HEK293 (cell line): ENCODE data around the gene LRP1B.

Experiments used
- CTCF ChIA-PET: fragments of 350-600 bp; formaldehyde crosslinking; extraction: SDS; loops from one replicate; lab custom pipeline; 2021; ENCODE audit warnings: antibody characterized with exemption; lab: Yijun Ruan, JAX
- POLR2A ChIA-PET: fragments of 300-600 bp; formaldehyde crosslinking; extraction: SDS; loops from one replicate; lab custom pipeline; 2020; ENCODE audit warnings: antibody characterized with exemption, inconsistent platforms; lab: Yijun Ruan, JAX
- H3K27ac ChIP-seq: fragments of 200-500 bp; sonication (Bioruptor generic); 2 replicates; pipeline ENCODE4 v1.5.1; 2014; ENCODE audit warnings: low read depth, low read length, control low read depth, inconsistent platforms; ENCODE audit errors: extremely low read depth
- H3K36me3 ChIP-seq, 2 experiments: fragments of 200-500 bp in 1 of 2; sonication (Bioruptor generic) in 1 of 2; 1 replicate in 1 of 2; 2 replicates in 1 of 2; pipeline ENCODE4 v1.5.1; 2014 to 2017; ENCODE audit warnings: inconsistent platforms in 2 of 2, low read length in 2 of 2; ENCODE audit not compliant: control insufficient read depth in 2 of 2, insufficient read depth in 1 of 2
- H3K4me1 ChIP-seq: fragments of 200-500 bp; sonication (Bioruptor generic); 2 replicates; pipeline ENCODE4 v1.5.1; 2014; ENCODE audit warnings: mild to moderate bottlenecking, low read length, inconsistent platforms; ENCODE audit not compliant: control insufficient read depth, insufficient read depth
- H3K4me3 ChIP-seq: 2 replicates; pipeline ENCODE4 v1.5.1; 2011; ENCODE audit warnings: low read depth, mild to moderate bottlenecking, control low read depth, low read length, moderate library complexity
- H3K9me3 ChIP-seq: fragments of 200-500 bp; sonication (Bioruptor generic); 2 replicates; pipeline ENCODE4 v1.5.1; 2014; ENCODE audit warnings: low read depth, low read length, inconsistent platforms; ENCODE audit not compliant: control insufficient read depth, insufficient read depth
- CTCF ChIP-seq: fragments of 450-650 bp; formaldehyde crosslinking; IDR thresholded peaks from 2 replicates; pipeline ENCODE4 v1.5.1; 2016; ENCODE audit warnings: missing biosample characterization, missing genetic modification characterization
- GLI2 ChIP-seq: fragments of 450-650 bp; formaldehyde crosslinking; IDR thresholded peaks from 2 replicates; pipeline ENCODE4; 2017; ENCODE audit warnings: missing biosample characterization, missing genetic modification characterization, low read depth, borderline replicate concordance
- INSM2 ChIP-seq: fragments of 450-650 bp; formaldehyde crosslinking; IDR thresholded peaks from 2 replicates; pipeline ENCODE4 v1.5.1; 2016; ENCODE audit warnings: missing biosample characterization, missing genetic modification characterization
- TCF7L2 ChIP-seq: IDR thresholded peaks from 2 replicates; pipeline ENCODE4 v1.6.1; 2011; ENCODE audit warnings: low read depth, mild to moderate bottlenecking, inconsistent platforms, low read length, moderate library complexity, borderline replicate concordance
- ZBTB44 ChIP-seq: fragments of 450-650 bp; IDR thresholded peaks from 2 replicates; pipeline ENCODE4 v1.5.1; 2018; ENCODE audit warnings: missing biosample characterization, mild to moderate bottlenecking, missing genetic modification characterization
- ZBTB49 ChIP-seq: fragments of 450-650 bp; formaldehyde crosslinking; IDR thresholded peaks from 2 replicates; pipeline ENCODE4 v1.5.1; 2016; ENCODE audit warnings: missing biosample characterization, missing genetic modification characterization, low read depth
- ZBTB6 ChIP-seq: fragments of 450-650 bp; formaldehyde crosslinking; IDR thresholded peaks from 2 replicates; pipeline ENCODE4 v1.5.1; 2017; ENCODE audit warnings: missing biosample characterization, missing genetic modification characterization
- ZBTB7A ChIP-seq: fragments of 450-650 bp; formaldehyde crosslinking; IDR thresholded peaks from 2 replicates; pipeline ENCODE4 v1.5.1; 2016; ENCODE audit warnings: low read depth, missing biosample characterization, missing genetic modification characterization
- ZFP69B ChIP-seq: fragments of 450-650 bp; formaldehyde crosslinking; IDR thresholded peaks from 2 replicates; pipeline ENCODE4 v1.5.1; 2016; ENCODE audit warnings: missing biosample characterization, missing genetic modification characterization
- ZNF121 ChIP-seq: fragments of 450-650 bp; formaldehyde crosslinking; IDR thresholded peaks from 2 replicates; pipeline ENCODE4 v1.5.1; 2016; ENCODE audit warnings: missing biosample characterization, missing genetic modification characterization
- ZNF174 ChIP-seq: fragments of 450-650 bp; formaldehyde crosslinking; IDR thresholded peaks from 2 replicates; pipeline ENCODE4 v1.5.0; 2017; ENCODE audit warnings: missing biosample characterization, mild to moderate bottlenecking, missing genetic modification characterization
- ZNF175 ChIP-seq: fragments of 450-650 bp; formaldehyde crosslinking; IDR thresholded peaks from 2 replicates; pipeline ENCODE4 v1.5.1; 2016; ENCODE audit warnings: missing biosample characterization, missing genetic modification characterization
- ZNF19 ChIP-seq: fragments of 450-650 bp; formaldehyde crosslinking; IDR thresholded peaks from 2 replicates; pipeline ENCODE4; 2016; ENCODE audit warnings: missing biosample characterization, missing genetic modification characterization, low read depth
- ZNF292 ChIP-seq: fragments of 450-650 bp; formaldehyde crosslinking; IDR thresholded peaks from 2 replicates; pipeline ENCODE4 v1.5.1; 2016; ENCODE audit warnings: low read depth, missing biosample characterization, missing genetic modification characterization, borderline replicate concordance
- ZNF350 ChIP-seq: fragments of 450-650 bp; formaldehyde crosslinking; IDR thresholded peaks from 2 replicates; pipeline ENCODE4 v1.5.0; 2017; ENCODE audit warnings: missing biosample characterization, mild to moderate bottlenecking, missing genetic modification characterization
- ZNF404 ChIP-seq: fragments of 450-650 bp; formaldehyde crosslinking; IDR thresholded peaks from 2 replicates; pipeline ENCODE4 v1.5.1; 2017; ENCODE audit warnings: missing biosample characterization, missing genetic modification characterization
- ZNF521 ChIP-seq: fragments of 450-650 bp; formaldehyde crosslinking; IDR thresholded peaks from 2 replicates; pipeline ENCODE4 v1.5.1; 2017; ENCODE audit warnings: missing biosample characterization, mild to moderate bottlenecking, missing genetic modification characterization
- ZNF560 ChIP-seq: fragments of 450-650 bp; formaldehyde crosslinking; IDR thresholded peaks from 2 replicates; pipeline ENCODE4 v1.5.1; 2017; ENCODE audit warnings: missing biosample characterization, missing genetic modification characterization, borderline replicate concordance
- ZNF561 ChIP-seq: fragments of 450-650 bp; IDR thresholded peaks from 2 replicates; pipeline ENCODE4 v1.5.1; 2018; ENCODE audit warnings: missing biosample characterization, missing genetic modification characterization, borderline replicate concordance
- ZNF571 ChIP-seq: fragments of 450-650 bp; formaldehyde crosslinking; IDR thresholded peaks from 2 replicates; pipeline ENCODE4 v1.5.0; 2017; ENCODE audit warnings: missing biosample characterization, missing genetic modification characterization
- ZNF645 ChIP-seq: fragments of 450-650 bp; formaldehyde crosslinking; IDR thresholded peaks from 2 replicates; pipeline ENCODE4; 2016; ENCODE audit warnings: missing biosample characterization, missing genetic modification characterization
- ZNF704 ChIP-seq: fragments of 450-650 bp; formaldehyde crosslinking; IDR thresholded peaks from 2 replicates; pipeline ENCODE4 v1.5.1; 2016; ENCODE audit warnings: missing biosample characterization, missing genetic modification characterization
- ZNF830 ChIP-seq: fragments of 450-650 bp; IDR thresholded peaks from 2 replicates; pipeline ENCODE4 v1.5.0; 2018; ENCODE audit warnings: missing biosample characterization, missing genetic modification characterization, low read depth, mild to moderate bottlenecking, moderate library complexity

LRP1B gene

GRCh38 chr2:141329964-141330363 is 800.9 kb downstream of the LRP1B start:
- H3K9me3 ChIP-seq: no peaks in the 10 kb centered on the region
- no peak overlapping the region for H3K4me3 ChIP-seq
- ChIA-PET CTCF (no interaction called here), POLR2A (no interaction called here)
- no peaks in the 10 kb centered on the region for H3K4me1 ChIP-seq
- TF ChIP-seq ZNF561 (tag by site-specific recombination): no peak
- TF ChIP-seq ZBTB49 (tag by site-specific recombination): no peak
- no peak for TF ChIP-seq ZNF571
- no peak for TF ChIP-seq ZBTB44 (tag by site-specific recombination)
- no peak for TF ChIP-seq ZNF292 (tag by site-specific recombination)
- no peak for TF ChIP-seq ZNF830
- TF ChIP-seq ZFP69B: no peak
- no peak for TF ChIP-seq ZNF521
- TF ChIP-seq ZBTB7A: no peak
- no peak for TF ChIP-seq TCF7L2
- TF ChIP-seq ZNF645: no peak
- TF ChIP-seq ZNF404 (tag by site-specific recombination): no peak
- TF ChIP-seq ZNF121 (tag by site-specific recombination): no peak
- TF ChIP-seq INSM2 (tag by site-specific recombination): no peak
- TF ChIP-seq ZNF704 (tag by site-specific recombination): no peak
- TF ChIP-seq ZNF174 (tag by site-specific recombination): no peak
- no peak for TF ChIP-seq ZNF560 (tag by site-specific recombination)
- no peak overlapping the region for H3K27ac ChIP-seq
- H3K36me3 ChIP-seq: no peaks in the 10 kb centered on the region

- H3K4me3 ChIP-seq: no peak overlapping the region
- no peaks in the 10 kb centered on the region for H3K9me3 ChIP-seq
- H3K27ac ChIP-seq: no peak overlapping the region
- no peaks in the 10 kb centered on the region for H3K36me3 ChIP-seq
- CTCF ChIA-PET: no interaction called here
- no peaks in the 10 kb centered on the region for H3K4me1 ChIP-seq
- TF ChIP-seq ZBTB6 (tag by site-specific recombination) (no peak), ZNF175 (tag by site-specific recombination) (no peak), CTCF (tag by site-specific recombination) (no peak), ZNF19 (tag by site-specific recombination) (no peak), GLI2 (tag by site-specific recombination) (no peak), ZNF350 (tag by site-specific recombination) (no peak)
- POLR2A ChIA-PET: no interaction called here
These were observed 807.2 kb downstream of the LRP1B start for GRCh38 chr2:141323571-141323970.
